ENCODE measurements around the gene PRDM8. TPM values are rescaled to one million over a fixed set of nuclear protein-coding genes. Genes with fewer than 3 reads are reported as not detected.

The PRDM8 gene
- total and polyA plus RNA-seq, 8 donors: 0.14 to 1.5 (median 0.57) TPM

DNA sequence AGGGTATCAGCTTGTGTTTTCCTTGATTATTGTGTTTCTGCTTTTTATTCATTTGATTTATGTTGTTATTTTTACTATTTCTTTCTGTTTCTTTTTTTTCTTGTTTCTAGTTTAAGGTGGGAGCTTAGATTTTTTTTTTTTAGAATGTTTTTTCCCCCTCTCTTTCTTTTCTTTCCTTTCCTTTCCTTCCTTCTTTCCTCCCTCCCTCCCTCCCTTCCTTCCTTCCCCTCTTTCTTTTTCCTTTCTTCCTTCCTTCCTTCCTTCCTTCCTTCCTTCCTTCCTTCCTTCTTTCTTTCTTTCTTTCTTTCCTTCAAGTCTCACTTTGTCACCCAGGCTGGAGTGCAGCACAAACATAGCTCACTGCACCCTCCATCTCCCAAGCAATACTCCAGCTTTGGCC, 31.4 kb upstream of the PRDM8 start:
- FAIRE-seq: no peak
- H3K4me1 ChIP-seq: no peaks in the 10 kb centered on the region
- intact Hi-C loops (cut with DNase I): no loop called here
- no peak overlapping the region for H3K27ac ChIP-seq
- no peak for DNase-seq
- H3K4me3 ChIP-seq: no peak overlapping the region
- no peaks in the 10 kb centered on the region for H3K27me3 ChIP-seq
- ATAC-seq: no peak
- TF ChIP-seq, protein P1, sequence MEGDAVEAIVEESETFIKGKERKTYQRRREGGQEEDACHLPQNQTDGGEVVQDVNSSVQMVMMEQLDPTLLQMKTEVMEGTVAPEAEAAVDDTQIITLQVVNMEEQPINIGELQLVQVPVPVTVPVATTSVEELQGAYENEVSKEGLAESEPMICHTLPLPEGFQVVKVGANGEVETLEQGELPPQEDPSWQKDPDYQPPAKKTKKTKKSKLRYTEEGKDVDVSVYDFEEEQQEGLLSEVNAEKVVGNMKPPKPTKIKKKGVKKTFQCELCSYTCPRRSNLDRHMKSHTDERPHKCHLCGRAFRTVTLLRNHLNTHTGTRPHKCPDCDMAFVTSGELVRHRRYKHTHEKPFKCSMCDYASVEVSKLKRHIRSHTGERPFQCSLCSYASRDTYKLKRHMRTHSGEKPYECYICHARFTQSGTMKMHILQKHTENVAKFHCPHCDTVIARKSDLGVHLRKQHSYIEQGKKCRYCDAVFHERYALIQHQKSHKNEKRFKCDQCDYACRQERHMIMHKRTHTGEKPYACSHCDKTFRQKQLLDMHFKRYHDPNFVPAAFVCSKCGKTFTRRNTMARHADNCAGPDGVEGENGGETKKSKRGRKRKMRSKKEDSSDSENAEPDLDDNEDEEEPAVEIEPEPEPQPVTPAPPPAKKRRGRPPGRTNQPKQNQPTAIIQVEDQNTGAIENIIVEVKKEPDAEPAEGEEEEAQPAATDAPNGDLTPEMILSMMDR (IDR thresholded peaks at IDR 0.05): no peak
- no peaks in the 10 kb centered on the region for H3K9me3 ChIP-seq
- H3K36me3 ChIP-seq: no peaks in the 10 kb centered on the region

DNA sequence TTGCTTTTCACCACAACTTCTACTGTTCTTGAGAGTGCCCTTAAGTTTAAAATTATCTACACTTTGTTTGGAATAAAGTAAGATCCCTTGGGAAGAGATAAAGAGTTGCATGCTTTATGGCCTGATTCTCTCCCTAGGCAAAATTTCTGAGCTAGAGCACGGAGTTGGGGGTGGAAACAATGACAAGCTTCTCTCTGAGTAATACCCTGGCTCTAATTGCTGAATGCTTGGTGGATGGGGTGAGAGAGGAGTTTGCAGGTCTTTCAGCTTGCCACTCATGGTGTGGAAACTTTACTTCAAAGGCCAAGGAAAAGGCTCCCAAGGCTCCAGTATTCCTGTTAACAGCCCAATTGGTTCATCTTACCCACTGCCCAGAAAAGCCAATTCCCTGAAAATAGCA, 26.1 kb upstream of the PRDM8 start:
- Histone ChIP-seq H3K36me3 (no peaks in the 10 kb centered on the region), H3K27ac (no peak overlapping the region), H3K4me3 (no peak overlapping the region), H3K27me3 (peaks cover 0 to 4% (median 0%) of the 10 kb centered on the region in 4 donors), H3K9me3 (no peaks in the 10 kb centered on the region), H3K4me1 (no peaks in the 10 kb centered on the region)
- no peak for ATAC-seq
- WGBS, 2 donors: 66 to 81% methylated on average over 1 of the region's 1 CpG
- intact Hi-C loops (cut with DNase I): no loop called here
- TF ChIP-seq, protein P1 (IDR thresholded peaks at IDR 0.05): no peak
- FAIRE-seq: no peak
- no peak for DNase-seq

DNA sequence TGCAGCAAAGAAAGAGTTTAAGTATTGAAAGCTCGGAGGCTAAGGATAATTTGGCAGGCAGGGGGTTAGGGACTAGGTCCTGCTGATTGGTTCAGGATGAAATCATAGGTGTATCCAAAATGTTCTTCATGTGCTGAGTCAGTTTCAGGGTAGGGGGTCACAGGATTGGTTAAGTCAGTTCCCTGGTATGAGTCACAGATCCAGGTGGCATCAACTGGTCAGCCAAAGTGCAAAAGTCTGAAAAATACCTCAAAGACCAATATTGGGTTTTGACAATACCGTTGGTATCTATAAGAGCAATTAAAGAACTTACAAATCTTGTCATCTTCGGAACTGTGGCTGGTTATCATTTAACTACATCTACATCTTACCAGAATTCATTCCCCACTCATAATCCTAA, 25.6 kb upstream of the PRDM8 start:
- Histone ChIP-seq H3K9me3 (no peaks in the 10 kb centered on the region), H3K4me1 (no peaks in the 10 kb centered on the region), H3K27ac (no peak overlapping the region), H3K4me3 (no peak overlapping the region), H3K36me3 (no peaks in the 10 kb centered on the region), H3K27me3 (peaks cover 0 to 4% (median 0%) of the 10 kb centered on the region in 4 donors)
- DNase-seq: no peak
- TF ChIP-seq, protein P1 (IDR thresholded peaks at IDR 0.05): no peak
- no peak for ATAC-seq
- no peak for FAIRE-seq
- 59 to 72% methylated on average over 3 of the region's 3 CpGs for WGBS, 2 donors
- intact Hi-C loops (cut with DNase I): no loop called here

DNA sequence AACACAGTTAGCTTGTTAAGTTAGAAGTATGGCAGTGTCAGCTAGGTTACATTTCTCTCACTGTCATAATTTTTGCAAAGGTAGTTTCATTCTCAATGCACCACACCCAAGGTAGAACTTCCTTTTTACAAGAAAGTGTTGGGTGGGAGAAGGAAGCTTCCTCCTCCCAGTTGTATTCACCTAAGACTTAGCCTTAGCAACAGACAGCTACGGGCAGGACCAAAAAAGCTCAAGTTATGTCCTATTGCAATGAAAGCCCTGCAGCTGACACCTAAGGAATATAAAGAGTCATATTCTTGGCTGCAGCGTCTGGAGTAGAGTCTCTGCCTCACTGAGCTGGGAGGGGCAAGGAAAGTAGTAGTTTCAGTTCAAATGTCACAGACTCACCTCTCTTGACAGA, 25.1 kb upstream of the PRDM8 start:
- Histone ChIP-seq H3K36me3 (no peaks in the 10 kb centered on the region), H3K27me3 (peaks cover 0 to 4% (median 0%) of the 10 kb centered on the region in 4 donors), H3K4me3 (no peak overlapping the region), H3K9me3 (no peaks in the 10 kb centered on the region), H3K27ac (no peak overlapping the region), H3K4me1 (no peaks in the 10 kb centered on the region)
- no peak for ATAC-seq
- FAIRE-seq: no peak
- TF ChIP-seq, protein P1 (IDR thresholded peaks at IDR 0.05): no peak
- DNase-seq: no peak
- intact Hi-C loops (cut with DNase I): no loop called here
- 76 to 83% methylated on average over 2 of the region's 2 CpGs for WGBS, 2 donors

DNA sequence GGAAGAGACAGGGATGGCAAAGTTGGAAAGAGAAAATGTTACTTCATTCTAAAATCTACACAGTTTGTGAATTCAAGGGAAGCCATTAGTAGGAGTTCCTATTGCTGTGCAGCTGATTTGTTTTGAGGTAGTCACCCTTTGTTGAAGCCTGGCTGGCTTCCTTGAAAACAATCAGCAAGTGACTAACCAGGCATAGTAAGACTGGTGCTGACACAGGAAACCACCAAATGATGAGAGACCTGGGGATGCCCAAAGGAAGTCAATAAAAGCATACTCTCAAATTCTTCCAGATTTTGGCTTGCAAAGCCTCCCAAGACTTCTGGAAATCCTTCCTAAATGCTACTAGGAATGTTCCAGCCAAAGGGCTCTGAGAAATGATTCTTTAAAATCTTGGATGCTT, 23.9 kb upstream of the PRDM8 start:
- peaks cover 0 to 4% (median 0%) of the 10 kb centered on the region in 4 donors for H3K27me3 ChIP-seq
- H3K27ac ChIP-seq: no peak overlapping the region
- TF ChIP-seq, protein P1 (IDR thresholded peaks at IDR 0.05): no peak
- no peaks in the 10 kb centered on the region for H3K4me1 ChIP-seq
- no peak overlapping the region for H3K4me3 ChIP-seq
- no peaks in the 10 kb centered on the region for H3K9me3 ChIP-seq
- no peak for FAIRE-seq
- ATAC-seq: no peak
- no peaks in the 10 kb centered on the region for H3K36me3 ChIP-seq
- DNase-seq: no peak
- intact Hi-C loops (cut with DNase I): no loop called here
